PC-3 (cell line): ENCODE measurements around the gene ANAPC4.

ENCODE experiments used
- CTCF ChIP-seq: fragments of 300-600 bp; sonication (generic); conservative IDR thresholded peaks from 2 replicates; pipeline ENCODE4 v1.5.1; 2017; ENCODE audit warnings: antibody characterized with exemption, low read depth, mild to moderate bottlenecking, low read length
- EZH2phosphoT487 ChIP-seq: fragments of 300-600 bp; sonication (generic); IDR thresholded peaks from 2 replicates; pipeline ENCODE4 v1.6.1; 2018; ENCODE audit warnings: mild to moderate bottlenecking, antibody characterized with exemption, low read length, borderline replicate concordance

- TF ChIP-seq CTCF: no peak
- no peak for TF ChIP-seq EZH2phosphoT487
These were observed 741 bp downstream of the ANAPC4 start for GRCh38 chr4:25377572-25378436.
